ENCODE results near the gene C1QTNF5. TPM values are rescaled to one million over a fixed set of nuclear protein-coding genes. Genes with fewer than 3 reads are reported as not detected.

C1QTNF5 gene
- polyA plus RNA-seq, 1 donor from 2014 or later: not detected

- H3K27me3 ChIP-seq (ENCODE audit: insufficient read depth, low read depth, low read length): no peaks in the 10 kb centered on the region
- no peaks in the 10 kb centered on the region for H3K79me2 ChIP-seq (replicated peaks; ENCODE audit: insufficient read depth, low read length)
- H3K9me2 ChIP-seq (ENCODE audit: insufficient read depth, low read length): no peaks in the 10 kb centered on the region
- no peak overlapping the region for H3K27ac ChIP-seq (ENCODE audit: low read length)
- no peak overlapping the region for H2AFZ ChIP-seq (ENCODE audit: low read depth, low read length)
- H3K4me2 ChIP-seq (ENCODE audit: low read length): no peak overlapping the region
- peaks cover 5% of the 10 kb centered on the region for H3K36me3 ChIP-seq (ENCODE audit: insufficient read depth, low read length)
- H4K20me1 ChIP-seq (ENCODE audit: insufficient read depth): no peaks in the 10 kb centered on the region
- no peak overlapping the region for H3K4me3 ChIP-seq (ENCODE audit: low read length)
- no peaks in the 10 kb centered on the region for H3K9me3 ChIP-seq (ENCODE audit: low read length)
- no peaks in the 10 kb centered on the region for H3F3A ChIP-seq (ENCODE audit: insufficient read depth, low read length, poor library complexity, severe bottlenecking)
- no peak overlapping the region for H3K9ac ChIP-seq (ENCODE audit: low read length)
- no peak for TF ChIP-seq CTCF (IDR thresholded peaks at IDR 0.05; ENCODE audit: poor library complexity, severe bottlenecking)
- TF ChIP-seq POLR2AphosphoS5 (IDR thresholded peaks at IDR 0.05): no peak
- no peak for TF ChIP-seq REST (IDR thresholded peaks at IDR 0.05; ENCODE audit: borderline replicate concordance)
- TF ChIP-seq EZH2 (IDR thresholded peaks at IDR 0.05; ENCODE audit: borderline replicate concordance, insufficient read depth, low read length, poor library complexity, severe bottlenecking): no peak
- TF ChIP-seq SMC3 (conservative IDR thresholded peaks at IDR 0.05; ENCODE audit: poor library complexity): no peak
- TF ChIP-seq TAF1 (IDR thresholded peaks at IDR 0.05; ENCODE audit: low read depth): no peak
- TF ChIP-seq RAD21 (conservative IDR thresholded peaks at IDR 0.05): no peak
- TF ChIP-seq EP300 (conservative IDR thresholded peaks at IDR 0.05; ENCODE audit: poor library complexity, severe bottlenecking): no peak
- TF ChIP-seq MXI1 (conservative IDR thresholded peaks at IDR 0.05; ENCODE audit: poor library complexity, severe bottlenecking): no peak
Measured at GRCh38 chr11:119300198-119300964, 40.3 kb downstream of the C1QTNF5 start.

GRCh38 chr11:119299416-119299815 is 41.3 kb downstream of the C1QTNF5 start:
- Histone ChIP-seq H3K27ac (ENCODE audit: low read length) (no peak overlapping the region), H3K79me2 (replicated peaks; ENCODE audit: insufficient read depth, low read length) (no peaks in the 10 kb centered on the region), H3K36me3 (ENCODE audit: insufficient read depth, low read length) (peaks cover 5% of the 10 kb centered on the region), H4K20me1 (ENCODE audit: insufficient read depth) (no peaks in the 10 kb centered on the region), H3K9me2 (ENCODE audit: insufficient read depth, low read length) (no peaks in the 10 kb centered on the region), H2AFZ (ENCODE audit: low read depth, low read length) (no peak overlapping the region), H3K9ac (ENCODE audit: low read length) (no peak overlapping the region), H3K27me3 (ENCODE audit: insufficient read depth, low read depth, low read length) (no peaks in the 10 kb centered on the region), H3K9me3 (ENCODE audit: low read length) (no peaks in the 10 kb centered on the region), H3K4me2 (ENCODE audit: low read length) (no peak overlapping the region), H3F3A (ENCODE audit: insufficient read depth, low read length, poor library complexity, severe bottlenecking) (no peaks in the 10 kb centered on the region), H3K4me3 (ENCODE audit: low read length) (no peak overlapping the region)
- TF ChIP-seq EP300 (conservative IDR thresholded peaks at IDR 0.05; ENCODE audit: poor library complexity, severe bottlenecking) (no peak), CTCF (IDR thresholded peaks at IDR 0.05; ENCODE audit: poor library complexity, severe bottlenecking) (no peak), POLR2AphosphoS5 (IDR thresholded peaks at IDR 0.05) (no peak), SMC3 (conservative IDR thresholded peaks at IDR 0.05; ENCODE audit: poor library complexity) (no peak), RAD21 (conservative IDR thresholded peaks at IDR 0.05) (no peak), MXI1 (conservative IDR thresholded peaks at IDR 0.05; ENCODE audit: poor library complexity, severe bottlenecking) (no peak), TAF1 (IDR thresholded peaks at IDR 0.05; ENCODE audit: low read depth) (no peak), EZH2 (IDR thresholded peaks at IDR 0.05; ENCODE audit: borderline replicate concordance, insufficient read depth, low read length, poor library complexity, severe bottlenecking) (no peak), REST (IDR thresholded peaks at IDR 0.05; ENCODE audit: borderline replicate concordance) (no peak)
